SW 1271 (cell line): ENCODE data around the gene FAM149A.
A peak's percentile ranks its signal among the peaks of the same experiment; 100 is the strongest.

Experiments used
- DNase-seq, 2 experiments: peaks; one replicate each; lab custom pipeline; 2025; lab: John Stamatoyannopoulos, UW

The FAM149A gene

GRCh38 chr4:186105647-186106321 is 1.3 kb downstream of the FAM149A start:
- no peak for DNase-seq

DNA sequence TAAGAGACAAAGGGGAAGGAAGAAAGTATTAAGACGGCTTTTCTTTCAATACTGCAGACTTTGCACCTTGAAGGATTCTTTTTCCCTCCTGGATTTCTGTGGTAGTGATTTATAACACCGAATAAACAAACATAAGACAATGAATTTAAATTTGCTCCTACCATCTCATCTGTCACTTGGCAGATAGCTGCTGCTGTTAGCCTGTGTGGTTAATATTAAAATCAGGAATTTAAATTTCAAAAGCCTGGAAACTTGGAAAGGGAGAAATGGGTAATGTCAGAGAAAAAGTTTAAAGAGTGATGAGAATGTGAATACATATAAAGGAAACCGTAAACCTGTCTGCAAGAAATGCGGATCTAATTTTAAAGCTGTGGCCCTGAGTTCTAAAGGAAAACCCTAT is 3.4 kb downstream of the FAM149A start:
- DNase-seq: no peak

- DNase-seq: no peak
Measured at GRCh38 chr4:186108391-186108790, 3.9 kb downstream of the FAM149A start.

DNA sequence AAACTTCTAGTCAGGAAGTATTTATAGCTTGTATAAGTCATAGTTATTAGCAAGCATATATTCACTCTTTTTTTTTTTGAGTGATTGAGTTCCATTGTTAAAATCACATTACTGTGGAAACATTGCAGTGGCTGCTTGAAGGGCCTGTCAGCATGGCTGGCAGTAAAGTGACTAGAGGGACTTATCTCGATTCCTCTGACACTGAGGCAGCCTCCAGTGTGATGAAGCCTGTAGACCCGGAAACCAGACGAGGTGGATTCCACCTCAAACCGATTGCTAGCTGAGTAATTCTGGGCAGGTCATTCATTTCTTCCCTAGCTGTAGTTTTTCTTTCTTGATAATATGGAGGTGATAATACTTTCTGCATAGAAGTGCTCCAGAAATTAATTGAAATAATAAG is 4.7 kb downstream of the FAM149A start:
- DNase-seq: no peak

GRCh38 chr4:186116697-186117096 is 12.2 kb downstream of the FAM149A start:
- no peak for DNase-seq

DNA sequence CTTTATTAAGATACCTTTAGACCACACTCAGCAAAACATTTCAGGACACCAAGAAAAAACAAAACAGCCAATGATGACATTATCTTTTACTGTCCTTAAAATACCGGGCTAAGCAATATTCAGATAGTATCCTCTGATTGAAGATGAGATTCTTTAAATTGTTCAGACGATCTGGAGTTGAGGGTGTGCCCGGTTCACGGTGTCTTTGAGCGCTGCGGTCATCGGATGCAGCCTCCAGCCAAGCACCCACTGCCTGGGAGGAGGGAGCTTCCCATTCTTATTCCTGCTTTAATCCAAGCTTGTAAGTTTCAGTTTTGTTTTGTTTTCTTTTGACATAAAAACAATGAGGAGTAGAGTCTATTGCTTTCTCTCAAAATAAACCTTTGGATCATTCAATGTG is 14.1 kb downstream of the FAM149A start:
- DNase-seq: no peak

DNA sequence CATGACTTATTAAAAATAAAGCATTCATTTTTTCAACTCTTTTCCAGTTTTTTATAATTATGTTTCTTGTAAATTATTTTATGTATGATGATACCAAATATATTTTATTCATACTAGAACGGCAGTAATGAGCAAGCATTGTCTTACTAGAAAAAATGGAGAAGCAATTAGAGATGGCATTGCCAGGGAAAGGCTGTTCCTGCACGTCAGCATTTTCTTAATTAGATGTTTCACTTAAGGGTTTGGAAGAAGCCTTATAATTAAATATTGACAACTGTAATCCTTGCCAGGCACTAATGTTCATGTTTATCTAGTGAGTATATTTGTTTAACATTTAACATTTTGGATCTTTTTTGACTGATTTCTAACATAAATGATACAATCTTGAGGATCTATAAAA is 16.6 kb downstream of the FAM149A start:
- DNase-seq: no peak

DNA sequence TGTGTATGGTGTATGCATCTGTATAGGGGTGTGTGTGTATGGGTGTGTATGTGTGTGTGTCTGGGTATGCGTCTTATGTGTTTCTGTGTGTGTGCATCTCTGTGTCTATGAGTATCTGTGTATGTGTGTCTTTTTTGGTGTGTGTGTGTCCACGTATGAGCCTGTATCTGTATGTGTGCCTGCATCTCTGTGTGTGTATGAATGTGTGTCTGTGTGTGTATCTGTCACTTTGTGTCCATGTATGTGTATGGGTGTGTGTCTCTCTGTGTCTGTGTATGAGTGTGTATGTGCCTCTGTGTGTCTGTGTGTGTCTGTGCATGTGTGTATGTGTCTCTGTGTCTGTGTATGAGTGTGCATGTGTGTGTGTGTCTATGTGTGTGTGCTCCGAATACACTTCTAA is 24.3 kb downstream of the FAM149A start:
- DNase-seq: no peak

DNA sequence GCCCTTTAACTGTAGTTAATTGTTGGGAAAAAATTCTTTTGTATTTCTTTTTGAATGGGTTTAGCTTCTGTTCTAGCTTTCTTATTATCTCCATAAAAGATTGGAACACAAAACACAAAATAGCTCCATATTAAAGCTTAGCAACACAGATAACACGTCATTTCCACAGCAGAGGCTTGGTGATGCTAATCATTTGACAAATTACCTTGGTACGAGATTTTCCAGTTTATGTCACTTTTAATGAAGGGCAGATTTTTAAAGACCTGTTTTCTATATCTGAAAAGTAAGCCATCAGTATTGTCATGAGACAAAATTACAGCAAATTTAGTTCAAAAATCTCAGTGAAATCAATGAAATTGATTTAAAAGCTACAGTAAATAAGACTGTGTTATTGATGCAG is 27.4 kb downstream of the FAM149A start:
- DNase-seq: no peak

DNA sequence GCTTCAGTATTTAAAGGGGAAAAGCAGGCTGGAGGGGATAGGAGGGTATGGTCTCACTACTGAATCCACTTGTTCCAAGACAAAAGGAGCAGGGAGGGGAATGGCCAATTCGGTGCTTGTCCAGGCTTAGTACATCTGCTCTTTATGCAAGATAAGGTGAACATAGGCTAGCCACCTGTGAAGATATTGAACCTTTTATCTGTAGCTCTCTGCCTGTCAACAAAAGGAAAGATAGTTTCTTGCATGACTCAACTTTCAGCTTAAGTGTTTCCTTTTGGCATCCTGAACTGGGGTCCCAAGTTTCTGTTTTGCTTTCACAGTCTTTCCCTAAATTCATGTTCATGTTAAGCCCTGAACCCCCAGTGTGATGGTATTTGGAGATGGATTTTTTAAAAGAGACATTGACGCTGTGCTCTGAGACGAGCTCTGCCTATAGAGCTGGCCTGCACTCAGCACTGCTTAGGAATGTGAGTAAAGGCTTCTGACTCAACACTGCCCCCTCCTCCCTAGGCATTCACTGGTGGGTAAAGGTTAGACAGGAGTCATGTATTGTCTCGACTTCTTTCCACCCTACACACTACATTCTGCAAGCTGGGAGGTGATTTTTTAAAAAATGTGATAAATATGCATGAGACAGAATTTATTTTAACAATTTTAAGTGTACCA is 28.2 kb downstream of the FAM149A start:
- DNase-seq: peak in 1 of 2 experiments; percentile 2

DNA sequence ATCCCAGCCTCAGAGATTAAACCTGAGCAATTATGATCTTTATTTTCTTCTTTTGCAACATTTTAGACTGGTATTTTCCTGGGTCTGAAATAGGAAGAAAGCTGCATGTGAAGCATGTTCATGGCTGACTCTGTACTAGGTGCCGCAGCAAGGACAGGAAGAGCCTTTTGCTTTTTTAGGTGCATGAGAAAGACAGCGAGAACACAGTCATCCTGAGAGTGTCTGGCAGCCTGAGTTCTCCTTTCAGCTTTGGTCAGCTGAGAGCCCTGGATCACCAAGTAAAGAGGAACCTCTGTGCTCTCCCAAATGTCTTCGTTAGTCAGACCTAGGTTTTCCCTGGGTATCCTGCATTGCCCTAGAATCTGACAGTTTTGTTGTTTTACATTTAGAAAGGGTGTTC is 29.8 kb downstream of the FAM149A start:
- no peak for DNase-seq

DNA sequence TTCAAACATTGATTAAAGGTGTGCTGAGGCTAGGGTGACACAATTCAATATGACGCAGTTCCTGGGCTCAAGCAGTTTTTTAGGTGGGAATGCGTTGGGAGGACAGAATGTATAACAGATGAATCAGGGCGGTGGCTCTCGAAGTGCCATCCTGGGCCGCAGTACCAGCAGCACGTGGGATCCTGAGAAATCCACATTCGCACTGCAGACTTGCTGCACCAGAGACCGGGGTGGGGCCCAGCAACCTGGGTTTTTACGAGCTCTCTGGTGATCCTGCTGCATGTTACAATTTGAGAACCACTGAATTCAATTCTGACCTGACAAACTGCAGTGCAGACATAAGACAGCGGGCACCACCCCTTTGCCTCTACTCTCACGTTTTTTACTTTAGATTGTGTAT is 30.4 kb downstream of the FAM149A start:
- DNase-seq: no peak

- DNase-seq: peak in 1 of 2 experiments; percentile 2
Measured at GRCh38 chr4:186137196-186137794, 32.8 kb downstream of the FAM149A start.

GRCh38 chr4:186144198-186144945 is 39.9 kb downstream of the FAM149A start:
- no peak for DNase-seq

- no peak for DNase-seq
Measured at GRCh38 chr4:186144946-186145569, 40.6 kb downstream of the FAM149A start.

GRCh38 chr4:186146458-186146857 is 42.0 kb downstream of the FAM149A start:
- DNase-seq: no peak

GRCh38 chr4:186148336-186148975 is 44.0 kb downstream of the FAM149A start:
- DNase-seq: no peak

DNA sequence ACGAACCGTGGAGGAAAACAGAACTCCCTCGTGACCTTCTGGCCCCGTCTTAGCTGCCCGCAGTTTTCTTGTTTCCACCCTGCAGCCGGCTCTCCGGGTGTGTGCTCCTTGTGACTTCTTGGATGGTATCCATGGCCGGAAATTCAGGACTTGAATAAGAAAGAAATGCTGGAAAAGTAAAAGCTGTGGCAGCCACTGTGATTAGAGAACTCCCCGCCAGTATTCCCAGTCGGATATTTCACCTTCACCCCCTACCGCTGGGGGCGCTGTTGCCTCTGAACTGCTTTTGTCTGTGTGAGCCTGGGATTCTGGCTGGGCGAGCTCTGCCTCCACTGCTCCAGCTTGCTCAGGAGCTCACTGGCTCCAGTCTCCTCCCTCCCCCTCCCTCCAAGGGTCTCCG is 45.4 kb downstream of the FAM149A start:
- DNase-seq: no peak

DNA sequence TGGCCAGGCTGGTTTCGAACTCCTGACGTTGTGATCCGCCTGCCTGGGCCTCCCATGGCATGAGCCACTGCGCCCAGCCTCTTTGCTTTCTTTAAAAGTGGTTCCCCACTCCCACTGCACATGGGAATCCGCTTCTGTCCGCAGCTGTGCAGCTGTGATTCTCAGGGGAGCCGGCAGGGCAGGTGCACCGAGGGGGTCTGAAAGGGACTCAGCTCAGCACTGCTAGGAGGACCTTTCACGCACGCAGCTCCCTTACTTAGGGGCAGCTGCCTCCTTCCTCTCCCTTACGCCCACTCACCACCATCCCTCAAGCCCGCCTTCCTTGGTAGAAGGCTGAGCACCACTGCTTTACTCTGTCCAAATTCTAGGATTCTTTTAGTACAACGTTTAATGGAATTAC is 46.4 kb downstream of the FAM149A start:
- DNase-seq: no peak

DNA sequence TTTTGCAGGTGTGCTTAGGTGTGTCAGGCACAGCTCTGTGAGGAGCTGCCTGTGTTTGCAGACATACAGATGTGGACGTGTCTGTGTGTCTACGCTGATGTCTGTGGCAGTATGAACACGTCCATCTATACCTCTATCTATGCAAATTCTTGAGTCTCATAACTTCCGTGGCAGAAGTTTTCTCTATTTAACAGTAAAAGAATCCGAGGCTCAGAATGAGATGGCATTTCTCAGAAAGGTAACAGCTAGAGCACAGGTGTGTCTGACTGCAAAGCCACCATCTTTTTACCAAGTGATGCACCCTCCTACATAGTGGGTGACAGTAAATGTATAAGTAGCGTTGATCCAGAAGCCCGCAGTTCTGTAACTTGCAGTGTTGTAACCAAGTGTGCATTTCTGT is 47.0 kb downstream of the FAM149A start:
- no peak for DNase-seq

DNA sequence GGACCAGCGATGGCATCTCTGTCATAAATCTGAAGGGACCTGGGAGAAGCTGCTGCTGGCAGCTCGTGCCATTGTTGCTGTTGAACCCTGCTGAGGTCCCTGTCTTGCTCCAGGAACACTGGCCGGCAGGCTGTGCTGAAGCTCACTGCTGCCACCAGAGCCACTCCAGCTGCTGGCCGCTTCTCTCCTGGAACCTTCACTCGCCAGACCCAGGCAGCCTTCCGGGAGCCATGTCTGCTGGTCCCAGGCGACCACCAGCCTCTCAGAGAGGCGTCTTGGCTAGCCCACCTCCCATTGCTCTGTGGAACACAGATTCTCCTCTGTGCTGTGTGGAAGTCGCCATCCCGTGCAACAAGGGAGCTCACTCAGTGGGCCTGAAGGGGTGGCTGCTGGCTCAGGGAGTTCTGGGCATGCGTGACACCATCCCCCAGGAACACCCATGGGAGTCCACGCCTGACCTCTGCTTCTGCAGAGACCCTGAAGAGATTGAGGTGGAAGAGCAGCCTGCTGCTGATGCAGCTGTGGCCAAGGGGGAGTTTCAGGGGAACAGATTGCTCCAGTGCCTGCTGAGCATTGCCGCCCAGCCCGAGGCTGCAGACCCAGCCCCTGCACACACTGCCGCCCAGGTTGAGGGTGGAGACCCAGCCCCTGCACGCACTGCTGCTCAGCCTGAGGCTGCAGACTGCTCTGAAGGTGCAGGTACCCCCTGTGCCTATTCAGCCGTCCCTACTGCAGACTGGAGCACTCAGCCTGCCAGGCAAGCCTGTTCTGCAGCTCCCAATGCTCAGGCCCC is 53.7 kb downstream of the FAM149A start:
- no peak for DNase-seq
